Measurements from ENCODE around the gene TTLL5.
"Not testable (repeated sequence)": the region's sequence is repeated elsewhere in the genome, so short reads cannot be mapped to it uniquely, and the experiment has no call there.

TTLL5 gene

GRCh38 chr14:75648066-75648838 lies 12.8 kb upstream of the TTLL5 start:
- peak; percentile 96 for DNase-seq (ENCODE audit: low read depth)

GRCh38 chr14:75649337-75649736 lies 11.7 kb upstream of the TTLL5 start:
- DNase-seq (ENCODE audit: low read depth), result no peak

DNA sequence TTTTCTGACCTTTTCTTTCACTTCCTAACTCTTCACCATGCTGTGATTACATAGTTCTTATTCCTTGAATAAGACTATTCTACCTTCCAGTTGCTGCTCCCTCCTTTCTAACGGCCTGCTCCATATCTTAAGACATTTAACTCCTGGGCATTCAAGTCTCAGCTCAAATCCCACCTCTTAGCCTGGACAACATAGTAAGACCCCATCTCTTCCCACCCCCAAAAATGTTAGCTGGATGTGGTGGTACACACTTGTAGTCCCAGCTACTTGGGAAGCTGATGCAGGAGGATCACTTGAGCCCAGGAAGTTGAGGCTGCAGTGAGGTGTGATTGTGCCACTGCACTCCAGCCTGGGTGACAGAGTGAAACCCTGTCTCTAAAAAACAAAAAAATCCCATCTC lies 11.3 kb upstream of the TTLL5 start:
- no peak for DNase-seq (ENCODE audit: low read depth)

GRCh38 chr14:75650253-75651058 lies 10.6 kb upstream of the TTLL5 start:
- DNase-seq (ENCODE audit: low read depth), result no peak

DNA sequence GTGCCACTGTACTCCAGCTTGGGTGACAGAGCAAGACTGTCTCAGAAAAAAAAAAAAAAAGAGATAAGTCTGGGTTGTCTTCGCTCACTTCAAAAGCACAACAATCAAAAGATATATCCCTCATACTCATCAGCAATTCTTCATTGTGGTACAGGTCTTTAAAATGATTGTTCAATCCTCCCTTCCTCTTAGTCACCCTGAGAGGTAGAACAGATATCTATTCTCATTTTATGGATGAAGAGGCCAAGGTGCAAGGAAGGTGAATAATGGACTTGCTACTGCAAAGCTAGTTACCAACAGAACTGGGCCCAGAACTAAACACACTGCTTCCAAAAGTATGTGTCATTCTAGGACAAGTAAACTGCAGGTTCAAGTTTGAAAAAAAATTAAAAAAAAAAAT lies 7.5 kb upstream of the TTLL5 start:
- no peak for DNase-seq (ENCODE audit: low read depth)

DNA sequence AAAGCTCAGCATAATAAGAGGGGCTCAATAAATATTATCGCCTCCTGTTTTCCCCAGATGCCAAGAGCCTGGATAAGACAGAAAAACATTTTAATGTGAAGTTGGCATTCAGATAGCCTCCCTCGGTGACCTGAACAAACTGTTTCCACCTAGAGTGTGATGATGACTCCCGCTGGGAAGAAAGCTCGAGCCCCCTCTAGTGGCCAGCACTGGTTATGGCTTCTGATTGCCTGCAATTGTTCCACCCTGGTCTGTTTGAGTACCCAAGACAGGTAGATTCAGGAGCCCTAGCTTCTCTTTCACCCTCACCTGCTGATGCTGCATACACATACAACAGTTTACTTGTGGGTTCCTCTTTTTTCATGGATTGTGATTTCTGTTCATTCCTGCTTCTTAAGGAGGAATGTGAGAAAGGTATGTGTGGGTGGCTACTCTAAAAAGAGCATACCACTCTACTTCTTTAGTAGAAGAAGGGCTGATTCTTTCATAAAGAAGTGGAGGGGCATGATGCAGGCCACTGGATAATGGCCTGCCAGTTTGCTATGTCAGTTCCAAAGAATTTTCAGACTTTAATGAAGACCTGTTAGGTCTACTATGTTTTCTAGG lies 6.8 kb upstream of the TTLL5 start:
- peak; percentile 67 for DNase-seq (ENCODE audit: low read depth)

DNA sequence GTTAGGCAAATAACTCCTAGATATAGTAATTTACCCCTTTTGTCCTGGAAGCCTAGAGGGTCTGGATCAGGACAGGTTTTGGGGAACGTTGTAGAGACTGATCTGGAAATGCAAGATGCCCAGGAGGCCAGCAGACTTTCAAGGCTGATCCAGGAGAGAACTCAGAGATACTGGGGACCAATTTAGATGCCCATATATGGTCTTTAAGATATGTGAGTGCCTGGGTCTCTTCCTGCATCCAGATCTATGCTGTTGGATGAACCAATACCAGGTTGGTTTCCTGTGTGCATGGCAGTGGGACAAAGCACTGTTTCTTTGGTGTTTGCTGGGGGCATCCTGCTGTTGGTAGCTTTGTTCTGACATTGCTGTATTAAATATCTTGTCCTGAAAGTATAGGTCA lies 5.8 kb upstream of the TTLL5 start:
- no peak for DNase-seq (ENCODE audit: low read depth)

DNA sequence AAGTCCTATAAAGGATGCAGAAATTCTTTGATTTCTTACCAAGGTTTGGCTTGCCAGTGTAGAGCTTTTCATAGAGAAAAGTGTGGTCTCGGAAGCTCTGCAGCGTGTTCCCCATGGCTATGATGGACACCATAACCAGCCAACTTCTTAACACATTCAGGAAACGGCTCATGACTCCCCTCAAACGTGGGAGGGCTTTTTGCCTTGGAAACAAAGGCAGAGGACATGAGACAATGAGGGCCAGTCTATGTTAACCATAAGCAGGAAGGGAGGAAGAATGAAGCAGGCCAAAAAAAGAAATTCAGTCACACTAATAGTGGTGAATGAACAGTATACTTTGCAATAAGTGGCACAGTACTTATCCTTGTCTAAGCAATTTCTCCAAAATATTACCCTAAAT lies 3.7 kb upstream of the TTLL5 start:
- no peak for DNase-seq (ENCODE audit: low read depth)

- DNase-seq (ENCODE audit: low read depth), result no peak
Measured at GRCh38 chr14:75658957-75659356, 2.1 kb upstream of the TTLL5 start.

DNA sequence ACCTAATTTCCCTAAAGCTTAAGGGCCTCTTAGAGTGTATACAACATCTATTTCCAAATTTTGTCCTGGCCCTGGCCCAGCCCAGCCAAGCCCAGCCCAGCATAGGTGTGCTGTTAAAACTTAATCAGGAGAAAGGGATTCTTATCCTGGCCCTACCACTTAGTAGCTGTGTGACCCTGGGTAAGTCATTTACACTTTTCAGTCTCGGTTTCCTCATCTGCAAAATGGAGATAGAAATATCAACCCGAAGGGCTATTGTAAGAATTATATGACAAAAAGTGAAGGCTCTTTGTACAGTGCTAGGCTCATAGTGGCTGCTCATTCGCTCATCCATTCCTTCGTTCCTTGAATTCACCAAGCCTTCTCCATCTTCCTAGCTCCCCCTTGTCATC lies 812 bp upstream of the TTLL5 start:
- no peak for DNase-seq (ENCODE audit: low read depth)

DNA sequence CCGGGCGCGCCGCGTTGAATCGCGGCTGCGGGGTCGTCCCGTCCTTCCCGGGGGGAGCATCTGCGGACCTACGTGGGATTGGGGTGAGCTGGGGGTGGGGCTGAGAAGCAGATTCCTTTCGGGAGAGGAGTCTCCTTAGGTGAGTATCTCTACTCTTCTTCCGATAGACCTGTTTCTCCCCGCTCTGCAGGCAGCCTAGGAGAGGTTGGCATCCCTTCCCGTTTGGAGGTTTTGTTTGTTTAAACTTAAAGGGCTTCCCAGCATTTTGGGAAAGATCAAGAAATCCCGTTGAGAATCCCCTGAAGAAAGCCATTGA lies 411 bp downstream of the TTLL5 start:
- DNase-seq (ENCODE audit: low read depth), result no peak

GRCh38 chr14:75662966-75663365 lies 1.9 kb downstream of the TTLL5 start:
- DNase-seq (ENCODE audit: low read depth), result no peak

DNA sequence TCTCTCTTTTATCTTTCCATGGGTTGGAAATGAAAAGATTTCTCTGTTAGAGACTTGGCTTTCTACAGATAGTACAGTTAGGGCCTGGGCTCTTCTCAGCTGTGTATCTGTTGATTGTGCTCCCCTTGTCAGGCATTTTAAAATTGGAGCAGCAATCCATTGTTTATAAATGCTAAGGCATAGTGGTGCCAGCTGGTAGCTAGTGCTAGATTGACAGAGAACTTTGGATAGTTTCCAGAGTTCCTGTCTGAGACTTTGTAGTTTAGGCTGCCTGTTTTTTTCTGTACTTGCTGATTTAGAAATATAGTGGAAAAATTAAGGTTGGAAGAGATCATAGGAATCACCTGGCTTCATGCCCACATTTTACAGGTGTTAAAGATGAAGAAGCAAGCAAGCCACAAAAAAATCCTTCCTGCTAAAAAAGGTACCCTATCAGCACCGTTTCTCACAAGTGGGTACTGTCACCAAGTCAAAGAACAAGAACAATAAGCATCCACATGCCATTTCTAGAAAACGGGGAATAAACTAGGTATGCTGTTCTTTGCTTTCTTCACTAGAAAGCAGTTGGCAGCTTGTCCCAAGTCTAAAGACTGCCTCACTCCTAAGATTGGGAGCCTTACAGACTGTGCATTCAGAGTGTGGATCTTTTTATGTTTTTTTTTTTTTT lies 6.2 kb downstream of the TTLL5 start:
- no peak for DNase-seq (ENCODE audit: low read depth)

DNA sequence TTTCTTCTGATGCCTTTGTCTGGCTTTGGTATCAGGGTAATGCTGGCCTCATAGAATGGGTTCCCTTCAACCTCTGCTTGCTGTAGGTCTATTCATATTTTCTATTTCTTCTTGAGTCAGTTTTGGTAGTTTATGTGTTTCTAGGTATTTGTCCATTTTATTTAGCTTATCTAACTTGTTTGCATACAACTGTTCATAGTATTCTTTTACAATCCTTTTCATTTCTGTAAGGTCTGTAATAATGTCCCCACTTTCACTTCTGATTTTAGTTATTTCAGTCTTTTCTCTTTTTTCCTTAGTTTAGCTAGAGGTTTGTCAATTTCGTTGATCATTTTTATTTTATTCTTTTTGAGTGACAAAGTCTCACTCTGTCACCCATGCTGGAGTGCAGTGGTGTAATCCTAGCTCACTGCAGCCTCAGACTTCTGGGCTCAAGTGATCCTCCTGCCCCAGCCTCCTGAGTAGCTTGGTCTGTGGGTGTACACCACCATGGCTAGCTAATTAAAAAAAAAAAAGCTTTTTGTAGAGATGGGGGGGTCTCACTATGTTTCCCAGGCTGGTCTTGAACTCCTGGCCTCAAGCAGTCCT lies 11.7 kb downstream of the TTLL5 start:
- DNase-seq (ENCODE audit: low read depth), result no peak

- no peak for DNase-seq (ENCODE audit: low read depth)
Measured at GRCh38 chr14:75673345-75674035, 12.4 kb downstream of the TTLL5 start.

GRCh38 chr14:75675265-75675960 lies 14.4 kb downstream of the TTLL5 start:
- DNase-seq (ENCODE audit: low read depth), result no peak

DNA sequence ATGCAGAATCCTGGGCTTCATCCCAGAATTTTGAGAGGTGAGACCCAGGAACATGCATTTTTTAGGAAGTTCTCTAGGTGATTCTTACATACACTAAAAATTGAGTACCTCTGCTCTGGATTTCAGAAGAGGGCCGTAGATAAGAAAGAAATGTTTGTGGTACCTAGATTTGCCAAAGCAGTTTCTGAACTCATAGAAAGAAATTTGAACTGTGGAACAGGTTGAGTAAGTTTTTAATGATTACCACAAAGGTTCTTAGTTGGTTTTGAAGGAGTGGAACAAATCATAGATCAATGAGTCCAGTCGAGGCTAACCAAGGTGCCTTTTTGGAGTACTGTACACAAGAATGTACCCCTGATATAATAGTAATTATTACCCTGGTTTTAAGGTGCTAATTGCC lies 24.9 kb downstream of the TTLL5 start:
- DNase-seq (ENCODE audit: low read depth), result no peak

GRCh38 chr14:75689012-75689411 lies 28.0 kb downstream of the TTLL5 start:
- peak; percentile 40 for DNase-seq (ENCODE audit: low read depth)

DNA sequence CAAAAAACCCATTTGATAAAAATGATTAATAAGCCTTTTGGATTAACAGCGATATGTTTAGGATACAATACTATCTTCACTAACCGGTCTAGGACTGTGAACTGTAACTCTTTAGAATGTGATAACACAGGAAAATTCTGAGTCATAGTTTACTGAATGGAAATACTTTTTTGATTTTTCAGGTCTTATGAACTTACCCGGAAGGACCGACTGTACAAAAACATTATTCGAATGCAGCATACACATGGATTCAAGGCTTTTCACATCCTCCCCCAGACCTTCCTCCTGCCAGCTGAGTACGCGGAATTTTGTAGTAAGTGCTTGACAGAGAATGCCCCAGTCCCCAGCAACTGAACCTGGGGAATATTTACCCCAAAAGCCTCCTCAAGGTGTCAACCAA lies 29.0 kb downstream of the TTLL5 start:
- DNase-seq (ENCODE audit: low read depth), result no peak

DNA sequence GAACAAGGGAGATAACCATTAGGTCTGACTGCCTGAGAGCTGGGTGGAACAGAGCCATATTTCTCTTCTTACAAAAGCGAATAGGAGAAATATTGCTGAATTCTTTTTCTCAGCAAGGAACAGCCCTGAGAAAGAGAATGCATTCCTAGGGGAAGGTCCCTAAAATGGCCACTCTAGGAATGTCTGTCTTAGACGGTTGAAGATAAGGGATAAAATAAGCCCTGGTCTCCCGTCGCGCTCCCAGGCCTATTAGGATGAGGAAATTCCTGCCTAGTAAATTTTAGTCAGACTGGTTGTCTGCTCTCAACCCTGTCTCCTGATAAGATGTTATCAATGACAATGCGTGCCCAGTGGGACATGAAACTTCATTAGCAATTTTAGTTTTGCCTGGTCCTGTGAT lies 34.0 kb downstream of the TTLL5 start:
- not testable (repeated sequence) for DNase-seq (ENCODE audit: low read depth)

DNA sequence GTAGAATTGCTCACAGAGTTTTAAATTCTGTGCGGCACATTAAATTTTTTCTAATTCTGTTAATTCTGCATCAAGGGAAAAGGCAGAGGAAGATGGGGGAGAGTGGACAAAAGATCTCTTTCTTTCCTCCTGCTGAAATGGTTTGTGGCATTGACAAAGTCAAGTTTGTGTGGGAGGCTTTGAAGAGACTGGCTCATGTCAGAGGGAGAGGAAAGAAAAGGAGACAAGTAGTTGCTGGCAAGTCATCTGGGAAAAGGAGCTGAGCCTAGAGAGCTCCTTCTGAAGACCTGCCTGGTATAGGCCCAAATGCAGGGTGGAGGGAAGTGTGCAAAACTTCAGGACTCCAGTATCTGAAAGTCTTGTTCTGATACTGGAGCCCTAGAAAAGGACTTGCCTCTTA lies 36.3 kb downstream of the TTLL5 start:
- DNase-seq (ENCODE audit: low read depth), result no peak

All from EH (cell line).